Activated B cell treated with CpG ODN at 0.5 μM for 24 hours (primary cell): ENCODE measurements around the gene TBL1Y. TPM values are rescaled to one million over a fixed set of nuclear protein-coding genes. Genes with fewer than 3 reads are reported as not detected.

Experiments used
- ATAC-seq: fragments of 200-7000 bp; cut with Tn5 transposase; one replicate; pipeline ENCODE4 v1.10.0; 2021; ENCODE audit warnings: low read depth, mild to moderate bottlenecking, moderate library complexity
- CTCF ChIA-PET: fragments of 350-600 bp; sonication (Branson Sonifier 250); formaldehyde crosslinking; loops from one replicate; lab custom pipeline; 2021; ENCODE audit warnings: antibody characterized with exemption; lab: Charles Lee
- POLR2A ChIA-PET: fragments of 350-600 bp; sonication (Branson Sonifier 250); formaldehyde crosslinking; loops from one replicate; lab custom pipeline; 2021; ENCODE audit warnings: antibody characterized with exemption; lab: Charles Lee
- DNase-seq: peaks from one replicate; pipeline ENCODE4 v3.0.0; 2022
- H3K27ac Mint-ChIP-seq: one replicate; pipeline ENCODE4 v1.8.0; 2020; ENCODE audit warnings: mixed read lengths
- H3K27me3 Mint-ChIP-seq: one replicate; pipeline ENCODE4 v1.8.0; 2021; ENCODE audit warnings: mixed read lengths
- H3K36me3 Mint-ChIP-seq: one replicate; pipeline ENCODE4 v1.8.0; 2021; ENCODE audit warnings: low read depth, mixed read lengths
- H3K4me1 Mint-ChIP-seq: one replicate; pipeline ENCODE4 v1.8.0; 2021; ENCODE audit warnings: mixed read lengths
- H3K4me3 Mint-ChIP-seq: one replicate; pipeline ENCODE4 v1.8.0; 2020; ENCODE audit warnings: mild to moderate bottlenecking, mixed read lengths
- H3K9me3 Mint-ChIP-seq: one replicate; pipeline ENCODE4 v1.8.0; 2020; ENCODE audit warnings: mixed read lengths
- intact Hi-C: fragments of 100-400 bp; cut with micrococcal nuclease; formaldehyde crosslinking; loops from one replicate; pipeline ENCODE4 v1.15.1; 2024
- total RNA-seq: library from RNA; stranded (reverse); gene quantifications from 2 replicates; pipeline ENCODE4 v1.2.3, GENCODE V29; 2022
- TF ChIP-seq, protein P1 (sequence below): fragments of 200-600 bp; IDR thresholded peaks from one replicate; pipeline ENCODE4 v1.8.0; 2022; ENCODE audit warnings: antibody characterized with exemption, mild to moderate bottlenecking

Gene TBL1Y
- total RNA-seq, 1 donor from 2014 or later, result not detected

- TF ChIP-seq, protein P1, sequence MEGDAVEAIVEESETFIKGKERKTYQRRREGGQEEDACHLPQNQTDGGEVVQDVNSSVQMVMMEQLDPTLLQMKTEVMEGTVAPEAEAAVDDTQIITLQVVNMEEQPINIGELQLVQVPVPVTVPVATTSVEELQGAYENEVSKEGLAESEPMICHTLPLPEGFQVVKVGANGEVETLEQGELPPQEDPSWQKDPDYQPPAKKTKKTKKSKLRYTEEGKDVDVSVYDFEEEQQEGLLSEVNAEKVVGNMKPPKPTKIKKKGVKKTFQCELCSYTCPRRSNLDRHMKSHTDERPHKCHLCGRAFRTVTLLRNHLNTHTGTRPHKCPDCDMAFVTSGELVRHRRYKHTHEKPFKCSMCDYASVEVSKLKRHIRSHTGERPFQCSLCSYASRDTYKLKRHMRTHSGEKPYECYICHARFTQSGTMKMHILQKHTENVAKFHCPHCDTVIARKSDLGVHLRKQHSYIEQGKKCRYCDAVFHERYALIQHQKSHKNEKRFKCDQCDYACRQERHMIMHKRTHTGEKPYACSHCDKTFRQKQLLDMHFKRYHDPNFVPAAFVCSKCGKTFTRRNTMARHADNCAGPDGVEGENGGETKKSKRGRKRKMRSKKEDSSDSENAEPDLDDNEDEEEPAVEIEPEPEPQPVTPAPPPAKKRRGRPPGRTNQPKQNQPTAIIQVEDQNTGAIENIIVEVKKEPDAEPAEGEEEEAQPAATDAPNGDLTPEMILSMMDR, result no peak
- Mint-ChIP-seq H3K27me3 (no peaks in the 10 kb centered on the region), H3K4me1 (no peaks in the 10 kb centered on the region), H3K4me3 (no peak overlapping the region), H3K27ac (no peak overlapping the region), H3K36me3 (no peaks in the 10 kb centered on the region), H3K9me3 (no peaks in the 10 kb centered on the region)
- CTCF ChIA-PET, result no interaction called here
- intact Hi-C loops, result no loop called here
- POLR2A ChIA-PET, result no interaction called here
- ATAC-seq, result no peak
- no peak for DNase-seq
Observed at GRCh38 chrY:7094365-7094764, 183.9 kb downstream of the TBL1Y start.

DNA sequence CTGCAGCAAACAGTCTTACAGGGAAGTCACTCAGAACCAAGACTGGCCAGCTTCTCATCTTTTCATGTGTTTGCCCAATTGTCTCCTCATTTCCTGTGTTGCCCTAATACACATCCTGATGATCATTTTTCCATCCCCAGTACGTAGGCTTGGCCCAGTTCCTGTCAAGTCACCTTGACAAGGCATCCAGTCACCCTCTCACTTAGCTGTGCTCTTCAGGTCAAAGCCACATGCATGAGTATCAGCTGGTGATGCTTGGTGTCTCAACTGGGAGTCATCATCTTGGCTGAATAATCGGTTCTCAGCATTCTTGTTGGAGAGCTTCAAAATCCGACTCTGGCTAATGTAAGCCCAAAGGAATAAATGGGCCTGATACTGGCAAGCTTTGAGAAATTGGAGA lies 186.5 kb downstream of the TBL1Y start:
- ATAC-seq, result no peak
- intact Hi-C loops, result no loop called here
- ChIA-PET POLR2A (no interaction called here), CTCF (no interaction called here)
- Mint-ChIP-seq H3K27ac (no peak overlapping the region), H3K27me3 (no peaks in the 10 kb centered on the region), H3K4me3 (no peak overlapping the region), H3K36me3 (no peaks in the 10 kb centered on the region), H3K4me1 (no peaks in the 10 kb centered on the region), H3K9me3 (no peaks in the 10 kb centered on the region)
- no peak for DNase-seq
- TF ChIP-seq, protein P1, result no peak

DNA sequence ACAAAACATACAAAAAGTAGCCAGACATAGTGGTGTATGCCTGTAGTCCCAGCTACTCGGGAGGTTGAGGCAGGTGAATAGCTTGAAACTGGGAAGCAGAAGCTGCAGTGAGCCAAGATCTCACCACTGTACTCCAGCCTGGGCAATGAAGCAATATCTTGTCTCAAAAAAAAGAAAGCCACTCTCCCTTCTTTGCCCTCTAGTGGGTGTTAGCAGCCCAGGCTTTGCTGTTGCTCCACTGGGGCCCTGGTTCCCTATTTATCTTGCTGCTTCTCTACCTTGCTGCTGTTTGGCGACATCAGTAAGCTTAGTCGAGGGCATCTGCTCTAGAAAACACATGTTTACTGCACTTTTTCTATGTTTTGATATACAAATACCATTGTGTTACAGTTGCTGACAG lies 189.2 kb downstream of the TBL1Y start:
- no peaks in the 10 kb centered on the region for H3K36me3 Mint-ChIP-seq
- no peaks in the 10 kb centered on the region for H3K4me1 Mint-ChIP-seq
- no peak overlapping the region for H3K27ac Mint-ChIP-seq
- no peak overlapping the region for H3K4me3 Mint-ChIP-seq
- TF ChIP-seq, protein P1, result no peak
- no peaks in the 10 kb centered on the region for H3K9me3 Mint-ChIP-seq
- ChIA-PET CTCF (no interaction called here), POLR2A (no interaction called here)
- intact Hi-C loops, result no loop called here
- H3K27me3 Mint-ChIP-seq, result no peaks in the 10 kb centered on the region
- DNase-seq (no peak), ATAC-seq (no peak)

DNA sequence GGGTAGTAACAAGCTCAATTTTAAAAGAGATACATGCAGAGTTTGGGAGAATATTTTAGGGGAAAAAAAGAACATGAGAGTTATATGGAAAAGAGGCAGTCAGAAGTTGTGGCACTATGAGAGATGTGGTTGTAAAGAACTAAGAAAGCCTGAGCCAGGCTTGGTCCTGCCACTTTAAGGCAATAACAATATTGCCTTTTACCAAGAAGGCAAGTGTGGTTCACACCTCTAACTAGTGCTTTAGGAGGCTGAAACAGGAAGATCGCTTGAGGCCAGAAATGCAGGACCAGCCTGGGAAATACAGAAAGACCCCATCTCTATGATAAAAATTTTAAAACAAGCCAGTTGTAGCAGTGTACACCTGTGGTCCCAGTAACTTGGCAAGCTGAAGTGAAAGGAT lies 192.2 kb downstream of the TBL1Y start:
- H3K36me3 Mint-ChIP-seq, result no peaks in the 10 kb centered on the region
- ChIA-PET POLR2A (no interaction called here), CTCF (no interaction called here)
- no peaks in the 10 kb centered on the region for H3K27me3 Mint-ChIP-seq
- intact Hi-C loops, result no loop called here
- DNase-seq (no peak), ATAC-seq (no peak)
- no peak overlapping the region for H3K27ac Mint-ChIP-seq
- H3K4me1 Mint-ChIP-seq, result no peaks in the 10 kb centered on the region
- H3K4me3 Mint-ChIP-seq, result no peak overlapping the region
- TF ChIP-seq, protein P1, result no peak
- H3K9me3 Mint-ChIP-seq, result no peaks in the 10 kb centered on the region

DNA sequence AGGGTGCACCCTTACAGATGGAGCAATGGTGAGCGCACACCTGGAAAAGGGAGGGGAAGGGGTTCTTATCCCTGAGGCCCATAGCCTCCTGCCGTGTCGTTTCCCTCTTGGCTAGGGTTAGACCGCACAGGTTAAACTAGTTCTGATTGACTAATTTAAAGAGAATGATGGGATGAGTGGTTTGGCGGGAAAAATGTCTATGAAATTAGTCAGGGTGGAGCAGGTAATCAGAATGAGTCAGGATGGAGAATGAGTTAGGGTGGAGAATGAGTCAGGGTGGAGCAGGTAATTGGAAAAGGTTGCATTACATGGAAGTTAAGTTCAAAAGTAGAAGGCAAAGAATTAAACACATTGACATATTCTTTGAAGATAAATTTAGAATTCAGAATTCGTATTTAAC lies 196.7 kb downstream of the TBL1Y start:
- no peak overlapping the region for H3K27ac Mint-ChIP-seq
- ChIA-PET CTCF (no interaction called here), POLR2A (no interaction called here)
- no peak for ATAC-seq
- no peak overlapping the region for H3K4me3 Mint-ChIP-seq
- no peaks in the 10 kb centered on the region for H3K27me3 Mint-ChIP-seq
- TF ChIP-seq, protein P1, result no peak
- no peaks in the 10 kb centered on the region for H3K4me1 Mint-ChIP-seq
- intact Hi-C loops, result no loop called here
- no peaks in the 10 kb centered on the region for H3K9me3 Mint-ChIP-seq
- H3K36me3 Mint-ChIP-seq, result no peaks in the 10 kb centered on the region
- no peak for DNase-seq
